Osteocyte (in vitro differentiated cells): ENCODE results near the gene GOLGA6L10. TPM values are rescaled to one million over a fixed set of nuclear protein-coding genes. Genes with fewer than 3 reads are reported as not detected.
A peak's percentile ranks its signal among the peaks of the same experiment; 100 is the strongest.
"Not testable (repeated sequence)": the region's sequence is repeated elsewhere in the genome, so short reads cannot be mapped to it uniquely, and the experiment has no call there.

Experiments
- DNase-seq: peaks from one replicate; pipeline ENCODE4 v3.0.0; 2021; ENCODE audit warnings: mixed read lengths; ENCODE audit not compliant: unreplicated experiment; ENCODE audit errors: extremely low spot score
- H3K27ac Mint-ChIP-seq: one replicate; pipeline ENCODE4 v1.8.0; 2021; ENCODE audit warnings: mild to moderate bottlenecking, mixed read lengths; ENCODE audit not compliant: unreplicated experiment
- H3K27me3 Mint-ChIP-seq: one replicate; pipeline ENCODE4 v1.8.0; 2021; ENCODE audit warnings: mixed read lengths; ENCODE audit not compliant: unreplicated experiment
- H3K36me3 Mint-ChIP-seq: one replicate; pipeline ENCODE4 v1.8.0; 2021; ENCODE audit warnings: mixed read lengths; ENCODE audit not compliant: unreplicated experiment
- H3K4me1 Mint-ChIP-seq: one replicate; pipeline ENCODE4 v1.8.0; 2021; ENCODE audit warnings: mixed read lengths; ENCODE audit not compliant: unreplicated experiment
- H3K4me3 Mint-ChIP-seq: one replicate; pipeline ENCODE4 v1.8.0; 2021; ENCODE audit warnings: mild to moderate bottlenecking, moderate library complexity, mixed read lengths; ENCODE audit not compliant: unreplicated experiment
- H3K9me3 Mint-ChIP-seq: one replicate; pipeline ENCODE4 v1.8.0; 2021; ENCODE audit warnings: mixed read lengths; ENCODE audit not compliant: unreplicated experiment
- CTCF ChIP-seq: fragments of 200-600 bp; sonication (generic); IDR thresholded peaks from 2 replicates; pipeline ENCODE4 v1.5.0; 2021; ENCODE audit warnings: antibody characterized with exemption, mild to moderate bottlenecking, moderate library complexity
- total RNA-seq: library from RNA; stranded (reverse); gene quantifications from 2 replicates; pipeline ENCODE4 v1.2.1, GENCODE V29; 2021

The GOLGA6L10 gene
- total RNA-seq, 1 donor from 2014 or later: 1.6 TPM

GRCh38 chr15:82347645-82348044 is 1.6 kb downstream of the GOLGA6L10 start:
- H3K9me3 Mint-ChIP-seq, H3K27ac Mint-ChIP-seq, H3K4me3 Mint-ChIP-seq, H3K36me3 Mint-ChIP-seq, H3K4me1 Mint-ChIP-seq, H3K27me3 Mint-ChIP-seq: not testable (repeated sequence)
- peak; percentile 38 for DNase-seq

GRCh38 chr15:82345176-82345575 is 4.1 kb downstream of the GOLGA6L10 start:
- not testable (repeated sequence) for H3K9me3 Mint-ChIP-seq, H3K27ac Mint-ChIP-seq, H3K27me3 Mint-ChIP-seq, H3K36me3 Mint-ChIP-seq, H3K4me3 Mint-ChIP-seq, H3K4me1 Mint-ChIP-seq
- DNase-seq: peak; percentile 78

- H3K27me3 Mint-ChIP-seq, H3K4me1 Mint-ChIP-seq, H3K27ac Mint-ChIP-seq, H3K4me3 Mint-ChIP-seq, H3K36me3 Mint-ChIP-seq, H3K9me3 Mint-ChIP-seq: not testable (repeated sequence)
- DNase-seq: peak; percentile 27
Measured at GRCh38 chr15:82344421-82344820, 4.9 kb downstream of the GOLGA6L10 start.

GRCh38 chr15:82343851-82344250 is 5.4 kb downstream of the GOLGA6L10 start:
- not testable (repeated sequence) for H3K27me3 Mint-ChIP-seq, H3K4me3 Mint-ChIP-seq, H3K27ac Mint-ChIP-seq, H3K9me3 Mint-ChIP-seq, H3K36me3 Mint-ChIP-seq, H3K4me1 Mint-ChIP-seq
- DNase-seq: peak; percentile 44

GRCh38 chr15:82342632-82343374 is 6.5 kb downstream of the GOLGA6L10 start:
- not testable (repeated sequence) for H3K4me3 Mint-ChIP-seq
- DNase-seq: peak; percentile 85

GRCh38 chr15:82338573-82338972 is 10.7 kb downstream of the GOLGA6L10 start:
- not testable (repeated sequence) for H3K27me3 Mint-ChIP-seq, H3K27ac Mint-ChIP-seq, H3K36me3 Mint-ChIP-seq, H3K4me3 Mint-ChIP-seq, H3K9me3 Mint-ChIP-seq, H3K4me1 Mint-ChIP-seq
- peak; percentile 59 for DNase-seq

More at GRCh38 chr15:82342632-82343374, 6.5 kb downstream of the GOLGA6L10 start:
- not testable (repeated sequence) for H3K36me3 Mint-ChIP-seq, H3K27me3 Mint-ChIP-seq, H3K27ac Mint-ChIP-seq, H3K4me1 Mint-ChIP-seq, H3K9me3 Mint-ChIP-seq
- TF ChIP-seq CTCF: peak; percentile 55

GRCh38 chr15:82338053-82338452 is 11.2 kb downstream of the GOLGA6L10 start:
- not testable (repeated sequence) for H3K4me1 Mint-ChIP-seq, H3K27me3 Mint-ChIP-seq, H3K9me3 Mint-ChIP-seq, H3K4me3 Mint-ChIP-seq, H3K36me3 Mint-ChIP-seq, H3K27ac Mint-ChIP-seq
- DNase-seq: peak; percentile 44

GRCh38 chr15:82337051-82337450 is 12.2 kb downstream of the GOLGA6L10 start:
- peak; percentile 27 for DNase-seq
- not testable (repeated sequence) for H3K4me1 Mint-ChIP-seq, H3K4me3 Mint-ChIP-seq, H3K27ac Mint-ChIP-seq, H3K9me3 Mint-ChIP-seq, H3K27me3 Mint-ChIP-seq, H3K36me3 Mint-ChIP-seq

- H3K4me1 Mint-ChIP-seq, H3K9me3 Mint-ChIP-seq, H3K36me3 Mint-ChIP-seq, H3K27me3 Mint-ChIP-seq, H3K27ac Mint-ChIP-seq, H3K4me3 Mint-ChIP-seq: not testable (repeated sequence)
- DNase-seq: peak; percentile 73
Measured at GRCh38 chr15:82336180-82336647, 13.1 kb downstream of the GOLGA6L10 start.

GRCh38 chr15:82335006-82335405 is 14.3 kb downstream of the GOLGA6L10 start:
- not testable (repeated sequence) for H3K27ac Mint-ChIP-seq

GRCh38 chr15:82334554-82334932 is 14.7 kb downstream of the GOLGA6L10 start:
- DNase-seq: peak; percentile 46
- not testable (repeated sequence) for H3K27ac Mint-ChIP-seq, H3K27me3 Mint-ChIP-seq, H3K4me1 Mint-ChIP-seq, H3K9me3 Mint-ChIP-seq, H3K36me3 Mint-ChIP-seq, H3K4me3 Mint-ChIP-seq

More at GRCh38 chr15:82335006-82335405, 14.3 kb downstream of the GOLGA6L10 start:
- H3K9me3 Mint-ChIP-seq, H3K4me1 Mint-ChIP-seq, H3K4me3 Mint-ChIP-seq, H3K36me3 Mint-ChIP-seq, H3K27me3 Mint-ChIP-seq: not testable (repeated sequence)
- DNase-seq: peak; percentile 44
